ENCODE measurements around the gene AK8. TPM values are rescaled to one million over a fixed set of nuclear protein-coding genes. Genes with fewer than 3 reads are reported as not detected.

Gene AK8
- total and polyA plus RNA-seq, 2 of the 4 experiments (the other 2 are of a cell fraction) = under 0.01 to 0.09 TPM

- POLR2A ChIA-PET (ENCODE audit: unreplicated experiment) = no interaction called here
Observed at GRCh38 chr9:132846918-132847515, 31.1 kb downstream of the AK8 start.

More at GRCh38 chr9:132846918-132847515, 31.1 kb downstream of the AK8 start:
- dilution Hi-C loops (cut with HindIII; ENCODE audit: low sequenced_read_pairs, unreplicated experiment) = no loop called here
- in situ Hi-C loops (cut with MboI; ENCODE audit: low sequenced_read_pairs) = no loop called here
- no TSS peak for BruUV-seq (replicated peaks)
- DNase-seq (no peak), ATAC-seq (ENCODE audit: low read depth) (no peak)
- no peak overlapping the region for H3K9ac ChIP-seq (ENCODE audit: low read depth, low read length)
- no peak overlapping the region for H3K4me3 ChIP-seq (ENCODE audit: insufficient read depth, low read depth, low read length)
- H2BK5ac ChIP-seq (ENCODE audit: low read depth, low read length, poor library complexity, severe bottlenecking) = no peak overlapping the region
- no peak overlapping the region for H4K91ac ChIP-seq (ENCODE audit: insufficient read depth, low read depth, low read length)
- no peak overlapping the region for H2AK9ac ChIP-seq (replicated peaks; ENCODE audit: low read depth, low read length, poor library complexity)
- H4K20me1 ChIP-seq (ENCODE audit: insufficient read depth, low read length) = no peaks in the 10 kb centered on the region
- intact Hi-C loops (cut with micrococcal nuclease) = no loop called here
- H3K9me3 ChIP-seq (ENCODE audit: control insufficient read depth, insufficient read depth, low read length) = no peaks in the 10 kb centered on the region
- no peak overlapping the region for H3K23ac ChIP-seq (ENCODE audit: low read depth, low read length)
- H3K27me3 ChIP-seq (ENCODE audit: control insufficient read depth, insufficient read depth, low read length) = peaks cover 11% of the 10 kb centered on the region
- no peak overlapping the region for H3K18ac ChIP-seq (ENCODE audit: low read depth, low read length)
- H3K4ac ChIP-seq (ENCODE audit: low read depth, low read length) = no peak overlapping the region
- H2AFZ ChIP-seq (replicated peaks; ENCODE audit: low read length, poor library complexity) = no peak overlapping the region
- H2AK5ac ChIP-seq (ENCODE audit: low read depth, low read length) = no peak overlapping the region
- no peak overlapping the region for H3K56ac ChIP-seq (ENCODE audit: extremely low read depth, insufficient read depth, low read length)
- TF ChIP-seq, protein P1, sequence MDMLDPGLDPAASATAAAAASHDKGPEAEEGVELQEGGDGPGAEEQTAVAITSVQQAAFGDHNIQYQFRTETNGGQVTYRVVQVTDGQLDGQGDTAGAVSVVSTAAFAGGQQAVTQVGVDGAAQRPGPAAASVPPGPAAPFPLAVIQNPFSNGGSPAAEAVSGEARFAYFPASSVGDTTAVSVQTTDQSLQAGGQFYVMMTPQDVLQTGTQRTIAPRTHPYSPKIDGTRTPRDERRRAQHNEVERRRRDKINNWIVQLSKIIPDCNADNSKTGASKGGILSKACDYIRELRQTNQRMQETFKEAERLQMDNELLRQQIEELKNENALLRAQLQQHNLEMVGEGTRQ (IDR thresholded peaks at IDR 0.05; ENCODE audit: low read depth, low read length) = no peak
- no peak for TF ChIP-seq CTCF (conservative IDR thresholded peaks at IDR 0.05; ENCODE audit: low read depth, low read length)
- no peak for TF ChIP-seq RCOR1 (IDR thresholded peaks at IDR 0.05; ENCODE audit: insufficient replicate concordance, low read length)
- no peak for TF ChIP-seq MAZ (IDR thresholded peaks at IDR 0.05; ENCODE audit: borderline replicate concordance, low read depth, low read length)
- no peak for TF ChIP-seq SMC3 (IDR thresholded peaks at IDR 0.05; ENCODE audit: low read depth, low read length)
- no peak for TF ChIP-seq RFX5 (IDR thresholded peaks at IDR 0.05; ENCODE audit: low read depth, low read length)
- no peak for TF ChIP-seq RAD21 (IDR thresholded peaks at IDR 0.05; ENCODE audit: low read length)
- no peak for TF ChIP-seq CEBPB (IDR thresholded peaks at IDR 0.05; ENCODE audit: low read depth, low read length)
- no peak for TF ChIP-seq MAFK (IDR thresholded peaks at IDR 0.05; ENCODE audit: low read depth, low read length)
- TF ChIP-seq POLR2A (IDR thresholded peaks at IDR 0.05; ENCODE audit: low read depth, low read length) = no peak
- no peak for TF ChIP-seq NFE2L2 (IDR thresholded peaks at IDR 0.05; ENCODE audit: low read depth, low read length)
- CTCF ChIA-PET = no interaction called here
- no peak overlapping the region for H2BK15ac ChIP-seq (ENCODE audit: low read depth, low read length)
- no peak overlapping the region for H4K8ac ChIP-seq (ENCODE audit: low read depth in 2 of 2, low read length in 2 of 2)
- H3K27ac ChIP-seq (ENCODE audit: insufficient read depth, low read length) = no peak overlapping the region
- H3K9me1 ChIP-seq (ENCODE audit: insufficient read depth, low read length) = no peaks in the 10 kb centered on the region; the same call in 1 of the 2 replicates
- H4K5ac ChIP-seq (ENCODE audit: low read depth, low read length) = no peak overlapping the region
- no peak overlapping the region for H2BK20ac ChIP-seq (ENCODE audit: low read depth, low read length)
- H3K79me1 ChIP-seq (ENCODE audit: low read depth in 1 of 2, low read length in 2 of 2) = no peaks in the 10 kb centered on the region
- no peaks in the 10 kb centered on the region for H3K36me3 ChIP-seq (ENCODE audit: control insufficient read depth, insufficient read depth, low read length)
- no peaks in the 10 kb centered on the region for H3K4me1 ChIP-seq (ENCODE audit: control insufficient read depth, insufficient read depth, low read length)
- no peak overlapping the region for H3K14ac ChIP-seq (replicated peaks; ENCODE audit: low read depth, low read length)
- H2BK120ac ChIP-seq (ENCODE audit: low read depth, low read length) = no peak overlapping the region
- no peak overlapping the region for H3K4me2 ChIP-seq (ENCODE audit: low read depth, low read length)
- WGBS, 2 experiments (ENCODE audit: extremely low coverage in 2 of 2, insufficient read length in 1 of 2) = 86% methylated on average over 7 of the region's 15 CpGs; no CpG with 5 or more reads in 1 of the 2 experiments

Data from IMR-90 (cell line).